ENCODE measurements around the gene FCHSD2. TPM values are rescaled to one million over a fixed set of nuclear protein-coding genes. Genes with fewer than 3 reads are reported as not detected.

FCHSD2 gene
- total and polyA plus RNA-seq, 9 of the 15 experiments (the other 6 are each of a cell fraction or from before 2014, with no cell fraction given) = 1.8 to 14.7 (median 6.4) TPM

- 59% methylated on average over 8 of the region's 8 CpGs for WGBS (ENCODE audit: insufficient coverage, low coverage, missing lambda C conversion rate)
- Histone ChIP-seq H3K9me1 (ENCODE audit: control insufficient read depth, insufficient read depth, low read length) (no peaks in the 10 kb centered on the region), H3K4me2 (ENCODE audit: insufficient read depth, low read length) (no peak overlapping the region), H4K20me1 (replicated peaks; ENCODE audit: control insufficient read depth, insufficient read depth, low read length) (no peaks in the 10 kb centered on the region), H2AFZ (ENCODE audit: low read depth, low read length) (no peak overlapping the region), H3K9me3 (replicated peaks; ENCODE audit: control insufficient read depth, insufficient read depth, low read depth, low read length) (no peaks in the 10 kb centered on the region), H3K4me3 (no peak overlapping the region), H3K79me2 (ENCODE audit: control insufficient read depth, insufficient read depth, low read length) (no peaks in the 10 kb centered on the region), H3K4me1 (replicated peaks in 1 of 2; ENCODE audit: control insufficient read depth in 2 of 2, insufficient read depth in 2 of 2, low read length in 2 of 2) (no peaks in the 10 kb centered on the region), H3K36me3 (ENCODE audit: control insufficient read depth, insufficient read depth, low read length) (no peaks in the 10 kb centered on the region), H3K27me3 (ENCODE audit: control insufficient read depth in 2 of 2, insufficient read depth in 2 of 2, low read length in 2 of 2) (no peaks in the 10 kb centered on the region), H3K9ac (ENCODE audit: insufficient read depth in 1 of 2, low read depth in 2 of 2, low read length in 2 of 2) (no peak overlapping the region), H3K27ac (ENCODE audit: extremely low read depth, low read depth, low read length) (no peak overlapping the region)
- ChIA-PET POLR2A (interaction anchor here (0.5 to 0.9 kb wide), 2 partner anchors 14 to 424 kb away, joined by 3 read pairs; no protein-coding TSS in a partner anchor), CTCF (ENCODE audit: low intra/inter-chr PET ratio) (no interaction called here)
- ATAC-seq (no peak), DNase-seq (ENCODE audit: extremely low read depth in 1 of 4, low spot score in 3 of 4) (no peak), FAIRE-seq (no peak)
- in situ Hi-C loops (cut with MboI) = no loop called here
- intact Hi-C loops (cut with micrococcal nuclease) = no loop called here
- no TSS peak for BruUV-seq (replicated peaks)
- TF ChIP-seq HMG20A (CRISPR knock-in tag; conservative IDR thresholded peaks at IDR 0.05) (no peak), PATZ1 (CRISPR knock-in tag; IDR thresholded peaks at IDR 0.05; ENCODE audit: borderline replicate concordance) (no peak), TCFL5 (CRISPR knock-in tag; conservative IDR thresholded peaks at IDR 0.05) (no peak), BCLAF1 (IDR thresholded peaks at IDR 0.05; ENCODE audit: borderline replicate concordance in 1 of 2, control insufficient read depth in 1 of 2, low read depth in 2 of 2, low read length in 1 of 2) (no peak), UBTF (IDR thresholded peaks at IDR 0.05; ENCODE audit: borderline replicate concordance in 1 of 2, low read depth in 2 of 2, low read length in 2 of 2) (no peak), CHD1 (IDR thresholded peaks at IDR 0.05; ENCODE audit: low read length) (no peak), PTBP1 (IDR thresholded peaks at IDR 0.05; ENCODE audit: low read depth, low read length) (no peak), SP2 (IDR thresholded peaks at IDR 0.05; ENCODE audit: extremely low read depth, low read depth, low read length, poor library complexity, severe bottlenecking) (no peak), ZNF395 (CRISPR knock-in tag; IDR thresholded peaks at IDR 0.05) (no peak), ARID1B (IDR thresholded peaks at IDR 0.05) (no peak), ZFPM2 (CRISPR knock-in tag; IDR thresholded peaks at IDR 0.05) (no peak), ZC3H4 (CRISPR knock-in tag; IDR thresholded peaks at IDR 0.05; ENCODE audit: borderline replicate concordance) (no peak)
Observed at GRCh38 chr11:73100578-73100977, 41.5 kb downstream of the FCHSD2 start.

All from K562 (cell line).